Stimulated activated CD4-positive, alpha-beta T cell treated with anti-CD3 and anti-CD28 coated beads, Interleukin-12 subunit alpha, Interleukin-12 subunit beta, amount 100 ng/mL, for 4 hours (primary cell): ENCODE results near the gene HECTD4.
A peak's percentile ranks its signal among the peaks of the same experiment; 100 is the strongest.
"Not testable (repeated sequence)": the region's sequence is repeated elsewhere in the genome, so short reads cannot be mapped to it uniquely, and the experiment has no call there.

Experiments used
- DNase-seq: peaks from one replicate; pipeline ENCODE4 v3.0.0-alpha.2; 2020

The HECTD4 gene, protein sequence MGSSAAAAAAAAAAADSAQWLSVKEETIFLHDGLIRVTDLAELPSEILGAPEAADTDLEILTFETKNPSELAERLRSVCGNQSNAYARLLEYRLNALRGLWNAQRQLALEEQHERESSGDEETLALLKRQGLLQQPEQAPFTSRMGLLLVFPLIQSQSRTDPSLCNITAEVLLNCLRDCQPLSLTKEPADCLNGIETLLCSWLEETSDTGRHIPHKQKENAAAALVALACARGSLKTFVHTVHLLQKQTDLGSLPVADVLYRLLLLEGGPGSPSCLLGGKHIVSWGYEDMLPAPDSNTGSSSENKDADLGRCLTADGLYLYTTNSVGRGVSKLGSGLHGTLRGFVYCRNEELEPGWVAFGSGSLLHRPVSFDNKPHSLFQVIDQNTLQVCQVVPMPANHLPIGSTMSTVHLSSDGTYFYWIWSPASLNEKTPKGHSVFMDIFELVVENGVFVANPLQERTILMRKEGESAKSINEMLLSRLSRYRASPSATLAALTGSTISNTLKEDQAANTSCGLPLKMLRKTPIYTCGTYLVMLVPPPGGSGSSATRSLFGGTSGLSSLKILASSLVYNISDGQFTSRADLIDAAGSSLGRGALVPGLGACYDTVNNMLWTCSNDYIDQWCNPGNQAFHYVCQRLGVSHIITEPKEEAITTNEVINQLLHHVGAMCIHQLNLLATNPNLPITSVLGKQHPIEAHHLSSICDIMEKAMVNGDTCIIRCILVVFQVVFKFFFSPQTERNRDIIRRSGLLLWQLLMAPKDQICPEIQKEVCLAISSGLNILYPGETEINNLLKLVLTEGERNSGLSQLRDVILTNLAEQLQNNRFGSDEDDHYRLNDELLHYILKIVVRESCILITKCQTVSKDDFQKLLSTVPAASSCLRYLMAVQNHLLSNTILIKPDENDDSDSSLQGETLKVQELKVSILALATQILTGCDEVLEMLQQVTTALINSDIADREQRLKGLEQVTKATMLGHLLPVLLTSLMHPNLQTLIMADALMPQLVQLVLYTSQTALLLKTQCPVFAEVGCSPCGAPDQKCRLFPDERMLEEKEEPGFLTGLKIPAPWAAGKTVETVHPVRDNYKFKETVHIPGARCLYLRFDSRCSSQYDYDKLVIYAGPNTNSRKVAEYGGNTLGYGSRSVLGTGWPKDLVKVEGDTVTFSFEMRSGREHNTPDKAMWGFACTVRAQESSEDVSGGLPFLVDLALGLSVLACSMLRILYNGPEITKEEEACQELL (N-terminal part only)

DNA sequence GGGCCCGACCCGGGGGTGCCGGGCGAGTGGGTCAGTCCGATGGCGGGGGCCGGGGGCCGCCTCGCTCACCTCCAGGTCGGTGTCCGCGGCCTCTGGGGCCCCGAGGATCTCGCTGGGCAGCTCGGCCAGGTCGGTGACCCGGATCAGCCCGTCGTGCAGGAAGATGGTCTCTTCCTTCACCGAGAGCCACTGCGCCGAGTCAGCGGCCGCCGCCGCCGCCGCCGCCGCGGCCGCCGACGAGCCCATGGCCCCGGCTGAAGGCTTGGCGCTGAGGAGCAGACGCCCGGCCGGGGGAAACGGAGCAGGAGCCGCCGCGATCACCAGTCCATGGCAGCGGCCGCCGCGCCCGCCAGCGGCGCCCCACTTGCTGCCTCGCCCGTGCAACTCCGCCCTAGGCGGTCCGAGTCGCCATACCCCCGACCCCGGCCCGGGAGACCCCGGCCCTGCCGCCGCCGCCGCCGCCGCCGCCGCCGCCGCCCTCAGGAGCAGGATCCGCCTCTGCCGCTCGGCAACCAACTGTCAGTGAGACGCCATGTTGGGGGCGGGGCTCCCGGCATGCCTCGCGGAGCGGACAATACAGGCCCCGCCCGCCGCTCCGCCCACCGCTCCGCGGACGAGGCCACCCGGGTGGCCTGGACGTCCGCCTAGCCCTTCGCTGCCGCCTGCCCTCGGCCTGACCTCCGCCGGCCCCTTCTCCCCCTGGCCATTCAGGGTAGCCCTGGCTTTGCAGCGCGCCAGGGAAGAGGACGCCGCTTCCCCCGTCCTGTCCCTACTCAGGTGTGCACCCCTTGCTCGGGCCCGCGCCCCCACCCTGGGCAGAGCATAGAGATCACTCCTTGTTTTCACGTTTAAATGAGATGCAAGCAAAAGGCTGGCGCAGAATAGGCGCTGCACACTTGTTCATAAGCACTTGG, at the start of gene HECTD4:
Gene HECTD4, minus strand, starts transcription at position 549 of the 914 bp plus-strand sequence. Its CDS starts 303 bp downstream, at position 246.
- peak; percentile 95 for DNase-seq

DNA sequence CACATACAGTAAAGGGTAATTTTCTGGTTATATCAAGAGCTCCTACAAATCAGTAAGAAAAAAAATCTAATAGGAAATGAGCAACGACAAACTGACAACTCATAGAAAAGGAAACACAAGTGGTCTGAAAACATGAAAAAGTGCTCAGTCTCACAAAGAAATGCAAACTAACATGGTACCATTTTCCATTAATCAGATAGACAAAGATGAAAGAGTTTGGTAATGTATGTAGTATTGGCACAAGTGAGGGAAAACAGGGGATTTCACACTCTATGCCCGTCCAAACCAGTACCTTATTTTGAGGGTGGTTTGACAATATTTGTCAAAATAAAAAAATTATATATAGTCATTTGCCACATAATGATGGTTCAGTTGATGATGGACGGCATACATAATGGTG, 49.7 kb upstream of the HECTD4 start:
- no peak for DNase-seq

DNA sequence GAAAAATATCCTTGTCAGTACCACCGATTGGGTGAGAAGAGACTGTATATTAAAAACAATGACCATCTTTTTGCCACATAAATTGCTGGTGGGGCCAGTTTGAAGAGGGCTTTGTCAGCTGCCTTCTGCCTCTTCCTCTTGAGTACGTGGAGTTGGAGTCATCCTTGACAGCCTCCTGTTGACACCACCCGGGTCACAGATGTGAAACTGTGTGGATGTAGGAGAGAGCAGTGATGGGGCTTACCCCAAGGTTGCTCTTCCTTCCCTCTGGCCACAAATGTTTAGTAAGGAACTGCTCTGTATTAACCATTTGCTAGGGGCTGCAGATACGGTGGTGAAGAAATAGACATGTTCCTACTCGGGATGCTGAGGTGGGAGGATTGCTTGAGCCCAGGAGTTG, 48.7 kb upstream of the HECTD4 start:
- no peak for DNase-seq

DNA sequence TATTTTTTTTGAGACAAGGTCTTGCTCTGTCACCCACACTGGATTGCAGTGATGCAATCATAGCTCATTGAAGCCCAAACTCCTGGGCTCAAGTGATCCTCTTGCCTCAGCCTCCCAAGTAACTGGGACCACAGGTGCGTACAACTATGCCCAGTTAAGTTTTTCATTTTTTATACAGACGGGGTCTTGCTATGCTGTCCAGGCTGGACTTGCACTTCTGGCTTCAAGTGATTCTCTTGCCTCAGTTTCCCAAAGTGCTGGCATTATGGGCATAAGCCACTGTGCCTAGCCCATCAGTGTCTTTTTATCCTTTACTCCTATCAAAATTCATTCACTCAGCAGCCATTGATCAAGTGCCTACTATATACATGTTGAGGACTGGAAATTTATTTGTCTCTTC, 45.5 kb upstream of the HECTD4 start:
- DNase-seq: no peak

DNA sequence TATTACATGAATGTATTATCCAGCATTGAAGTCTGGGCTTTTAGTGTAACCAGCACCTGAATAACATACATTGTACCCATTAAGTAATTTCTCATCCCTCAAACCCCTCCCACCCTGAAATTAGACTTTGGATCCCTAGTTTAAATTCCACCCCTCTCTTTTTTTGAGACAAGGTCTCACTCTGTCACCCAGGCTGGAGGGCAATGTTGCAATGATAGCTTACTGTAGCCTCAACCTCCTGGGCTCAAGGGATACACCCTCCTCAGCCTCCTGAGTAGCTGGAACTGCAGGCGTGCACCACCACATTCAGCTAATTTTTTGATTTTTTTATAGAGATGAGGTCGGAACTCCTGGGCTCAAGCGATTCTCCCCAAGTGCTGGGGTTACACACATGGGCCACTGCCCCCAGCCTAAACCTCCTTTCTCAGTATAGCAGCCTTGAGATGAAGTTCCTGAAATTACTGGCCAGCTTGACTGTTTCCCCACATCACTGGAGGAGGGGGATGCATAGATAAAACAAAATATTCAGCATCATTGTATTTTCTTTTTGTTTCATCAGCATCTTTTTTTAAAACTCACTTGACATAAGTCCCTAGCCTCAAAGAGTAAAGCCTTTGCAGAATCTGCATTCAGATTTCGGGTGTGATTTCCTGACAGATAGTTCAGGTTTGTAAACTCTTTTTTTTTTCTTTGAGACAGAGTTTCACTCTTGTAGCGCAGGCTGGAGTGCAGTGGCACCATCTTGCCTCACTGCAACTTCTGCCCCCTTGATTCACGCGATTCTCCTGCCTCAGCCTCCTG, 43.6 kb upstream of the HECTD4 start:
- DNase-seq: no peak

DNA sequence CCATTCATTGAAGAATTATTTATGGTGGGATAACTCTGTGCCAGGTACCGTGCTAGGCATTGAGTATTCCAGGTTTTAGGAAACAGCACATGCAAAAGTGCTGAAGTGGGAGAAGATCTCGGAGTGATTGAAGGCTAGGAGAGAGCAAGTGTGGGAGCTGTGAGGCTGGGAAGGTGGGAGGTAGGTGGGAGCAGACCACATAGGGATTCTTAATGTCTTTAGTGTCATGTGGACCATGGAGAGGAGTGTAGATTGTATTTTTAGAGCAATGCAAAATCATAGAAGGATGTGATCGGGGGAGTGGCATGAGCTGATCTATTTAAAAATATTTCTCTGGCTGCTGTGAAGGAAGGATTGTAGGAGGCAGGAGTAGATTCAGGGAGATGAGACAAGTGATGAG, 41.9 kb upstream of the HECTD4 start:
- DNase-seq: no peak

DNA sequence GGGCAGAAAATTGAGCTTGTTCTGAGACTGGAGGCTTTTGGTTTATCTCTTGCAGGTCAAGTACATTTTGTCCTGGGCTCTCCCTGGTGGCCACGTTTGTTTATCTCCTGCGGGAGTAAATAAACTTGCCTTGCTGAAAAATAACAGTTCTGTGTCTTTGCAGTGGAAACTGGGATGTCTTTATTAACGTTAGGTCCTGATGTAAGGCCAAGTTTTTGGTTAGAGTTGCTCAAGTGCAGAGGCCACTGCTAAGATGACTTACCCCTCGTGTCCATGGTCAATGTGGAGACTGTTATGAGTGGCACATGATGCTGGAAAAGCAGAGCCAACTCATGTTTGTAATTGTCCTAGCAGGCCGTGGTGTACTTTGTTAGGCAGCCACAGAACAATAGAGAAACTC, 40.3 kb upstream of the HECTD4 start:
- no peak for DNase-seq

DNA sequence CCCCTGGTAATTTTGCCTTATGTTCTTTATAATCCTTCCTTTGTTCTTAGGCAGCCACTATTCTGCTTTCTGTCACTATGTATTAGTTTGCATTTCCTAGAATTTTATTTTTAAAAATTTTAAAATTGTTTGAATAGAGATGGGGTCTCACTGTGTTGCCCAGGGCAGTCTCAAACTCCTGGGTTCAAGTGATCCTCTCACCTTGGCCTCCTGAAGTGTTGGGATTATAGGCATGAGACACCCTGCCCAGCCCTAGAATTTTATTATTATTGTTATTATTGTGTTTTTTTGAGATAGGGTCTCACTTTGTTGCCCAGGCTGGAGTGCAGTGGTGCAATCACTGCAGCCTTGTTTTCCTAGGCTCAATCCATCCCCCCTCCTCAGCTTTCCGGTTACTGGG, 39.1 kb upstream of the HECTD4 start:
- no peak for DNase-seq

DNA sequence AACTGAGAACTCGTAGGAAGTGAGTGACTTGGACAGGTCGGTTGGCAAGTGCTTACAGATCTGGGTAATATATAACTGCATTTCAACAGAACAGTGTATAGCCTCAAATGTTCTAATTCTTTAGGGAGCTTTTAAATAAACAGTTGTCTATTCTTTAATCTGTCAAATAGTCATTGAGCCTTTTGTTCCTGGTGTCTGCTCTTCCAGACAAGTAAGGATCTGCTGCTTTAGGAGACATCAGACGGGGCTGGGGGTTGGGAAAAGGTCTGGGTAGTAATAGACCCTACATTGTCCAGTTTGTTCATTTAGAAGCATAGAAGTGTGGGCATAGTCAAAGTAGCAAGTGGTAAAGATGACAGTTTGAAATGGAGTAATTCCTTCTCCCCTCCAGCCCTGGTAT, 38.5 kb upstream of the HECTD4 start:
- no peak for DNase-seq

DNA sequence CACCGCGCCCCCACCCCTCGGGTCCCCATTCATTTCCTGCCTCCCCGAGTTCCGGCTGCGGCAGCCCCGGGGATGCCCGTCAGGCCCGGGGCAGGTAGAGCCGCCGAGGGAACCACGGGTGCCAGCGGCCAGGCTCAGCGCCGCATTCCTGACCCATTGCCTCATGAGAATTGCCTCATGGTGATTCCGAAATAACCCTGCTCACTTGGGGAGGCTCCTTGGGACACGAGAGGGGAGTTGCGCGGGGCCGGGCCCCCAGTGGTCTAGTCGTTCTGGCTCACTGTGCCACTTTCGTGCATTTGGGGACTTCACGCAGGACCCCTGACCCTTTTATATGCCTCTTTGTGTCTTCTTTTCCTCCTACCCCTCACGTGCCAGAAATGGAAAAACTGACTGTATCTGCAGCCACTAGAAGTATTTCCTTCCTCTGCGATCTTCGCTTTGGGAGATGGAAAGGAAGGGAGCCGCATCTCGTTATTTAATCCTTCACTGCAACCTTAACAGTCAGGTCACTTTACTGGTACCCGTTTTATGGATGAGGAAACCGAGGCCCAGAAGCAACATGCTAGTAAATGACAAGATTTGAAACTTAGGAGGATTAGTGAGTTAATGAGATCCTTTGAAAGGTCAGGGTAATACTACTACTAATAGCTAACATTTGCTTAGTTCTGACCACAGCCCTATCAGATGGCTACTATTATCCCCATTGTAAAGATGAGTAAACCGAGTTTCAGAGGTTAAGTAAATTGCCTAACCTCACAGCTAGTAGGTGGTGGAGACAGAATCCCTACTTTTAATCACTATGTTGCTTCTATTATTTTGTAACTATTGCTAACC, 37.3 kb upstream of the HECTD4 start:
- no peak for DNase-seq

DNA sequence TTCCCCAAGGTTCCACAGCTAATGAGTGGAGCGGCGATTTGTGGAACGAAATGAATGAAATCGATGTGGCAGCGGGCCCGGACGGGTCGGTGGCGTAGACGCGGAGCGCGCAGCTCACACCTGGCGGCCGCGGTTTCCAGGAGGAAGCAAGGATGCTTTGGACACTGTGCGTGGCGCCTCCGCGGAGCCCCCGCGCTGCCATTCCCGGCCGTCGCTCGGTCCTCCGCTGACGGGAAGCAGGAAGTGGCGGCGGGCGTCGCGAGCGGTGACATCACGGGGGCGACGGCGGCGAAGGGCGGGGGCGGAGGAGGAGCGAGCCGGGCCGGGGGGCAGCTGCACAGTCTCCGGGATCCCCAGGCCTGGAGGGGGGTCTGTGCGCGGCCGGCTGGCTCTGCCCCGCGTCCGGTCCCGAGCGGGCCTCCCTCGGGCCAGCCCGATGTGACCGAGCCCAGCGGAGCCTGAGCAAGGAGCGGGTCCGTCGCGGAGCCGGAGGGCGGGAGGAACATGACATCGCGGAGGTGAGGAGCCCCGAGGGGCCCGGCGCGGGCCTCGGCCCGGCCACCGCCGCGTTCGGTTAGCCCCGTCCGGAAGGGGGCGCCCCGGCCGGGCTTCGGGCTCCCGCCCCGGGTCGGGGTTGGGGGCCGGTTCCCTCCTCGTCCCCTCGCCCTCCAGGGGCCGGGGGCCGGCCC, 36.5 kb upstream of the HECTD4 start, which contains the start of gene PTPN11:
Gene PTPN11, plus strand, starts transcription at position 340 of the 689 bp plus-strand sequence. Its CDS starts 165 bp downstream, at position 505.
- peak; percentile 91 for DNase-seq

DNA sequence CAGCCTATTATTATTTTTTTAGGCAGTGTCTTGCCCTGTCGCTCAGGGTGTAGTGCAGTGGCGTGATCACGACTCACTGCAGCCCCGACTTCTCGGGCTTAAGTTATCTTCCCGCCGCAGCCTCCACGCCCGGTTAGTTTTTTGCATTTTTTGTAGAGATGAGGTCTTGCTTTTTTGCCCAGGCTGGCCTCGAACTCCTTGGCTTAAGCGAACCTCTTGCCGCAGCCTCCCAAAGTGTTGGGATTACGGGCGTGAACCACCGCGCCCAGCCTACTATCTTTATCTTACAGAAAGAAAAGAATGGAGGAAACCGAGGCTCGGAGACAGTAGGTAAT, 36.0 kb upstream of the HECTD4 start:
- DNase-seq: no peak

DNA sequence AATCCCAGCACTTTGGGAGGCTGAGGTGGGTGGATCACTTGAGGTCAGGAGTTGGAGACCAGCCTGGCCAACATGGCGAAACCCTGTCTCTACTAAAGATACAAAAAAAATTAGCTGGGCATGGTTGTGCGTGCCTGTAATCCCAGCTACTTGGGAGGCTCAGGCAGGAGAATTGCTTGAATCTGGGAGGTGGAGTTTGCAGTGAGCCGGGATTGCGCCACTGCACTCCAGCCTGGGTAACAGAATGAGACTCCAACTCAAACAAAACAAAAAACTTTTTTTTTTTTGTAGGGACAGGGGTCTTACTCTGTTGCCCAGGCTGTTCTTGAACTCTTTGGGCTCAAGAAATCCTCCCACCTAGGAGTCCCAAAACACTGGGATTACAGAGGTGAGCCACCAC, 33.2 kb upstream of the HECTD4 start:
- not testable (repeated sequence) for DNase-seq

DNA sequence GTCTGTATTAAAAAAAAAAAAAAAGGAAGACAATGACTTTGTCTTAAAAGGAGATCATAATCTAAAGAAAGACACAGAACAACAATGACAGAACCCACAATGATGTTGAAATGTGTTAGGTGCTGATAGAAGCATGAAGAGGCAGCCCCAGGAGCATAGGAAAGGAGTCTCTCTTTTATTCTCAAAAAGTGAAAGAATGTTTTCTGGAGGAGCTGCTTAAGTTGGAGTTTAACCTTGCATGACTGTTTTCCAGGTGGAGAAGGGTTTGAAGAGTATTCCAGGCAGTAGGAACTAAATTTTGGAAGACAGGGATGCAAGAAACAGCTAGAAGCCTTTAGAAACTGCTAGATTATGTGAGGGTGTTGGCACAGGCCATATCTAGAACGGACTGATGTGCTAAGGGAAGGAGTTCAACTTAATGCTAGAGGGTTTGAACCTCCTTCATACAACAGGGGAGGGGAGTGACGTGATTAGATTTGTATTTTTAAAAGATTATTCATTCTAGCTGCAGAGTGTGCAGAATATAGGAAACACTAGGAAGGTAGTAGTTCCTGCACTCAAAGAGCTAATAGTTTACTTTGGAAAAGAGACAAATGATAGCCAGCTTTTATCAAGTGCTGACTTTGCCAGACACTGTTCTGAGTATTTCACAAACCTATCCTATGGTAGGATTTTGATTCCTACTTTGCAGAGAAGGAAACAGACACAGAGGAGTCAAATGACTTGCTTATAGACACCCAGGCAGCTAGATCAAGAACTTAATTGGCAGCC, 31.8 kb upstream of the HECTD4 start:
- DNase-seq: no peak

DNA sequence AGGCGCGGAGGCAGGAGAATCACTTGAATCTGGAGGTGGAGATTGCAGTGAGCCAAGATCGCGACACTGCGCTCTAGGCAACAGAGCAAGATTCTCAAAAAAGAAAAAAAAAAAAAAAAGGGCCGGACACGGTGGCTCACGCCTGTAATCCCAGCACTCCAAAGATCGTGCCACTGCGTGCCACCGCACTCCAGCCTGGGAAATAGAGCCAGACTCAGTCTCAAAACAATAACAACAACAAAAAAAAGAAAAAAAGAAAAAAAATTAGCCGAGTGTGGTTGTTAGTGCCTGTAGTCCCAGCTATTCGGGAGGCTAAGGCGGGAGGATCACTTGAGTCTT, 27.6 kb upstream of the HECTD4 start:
- no peak for DNase-seq

DNA sequence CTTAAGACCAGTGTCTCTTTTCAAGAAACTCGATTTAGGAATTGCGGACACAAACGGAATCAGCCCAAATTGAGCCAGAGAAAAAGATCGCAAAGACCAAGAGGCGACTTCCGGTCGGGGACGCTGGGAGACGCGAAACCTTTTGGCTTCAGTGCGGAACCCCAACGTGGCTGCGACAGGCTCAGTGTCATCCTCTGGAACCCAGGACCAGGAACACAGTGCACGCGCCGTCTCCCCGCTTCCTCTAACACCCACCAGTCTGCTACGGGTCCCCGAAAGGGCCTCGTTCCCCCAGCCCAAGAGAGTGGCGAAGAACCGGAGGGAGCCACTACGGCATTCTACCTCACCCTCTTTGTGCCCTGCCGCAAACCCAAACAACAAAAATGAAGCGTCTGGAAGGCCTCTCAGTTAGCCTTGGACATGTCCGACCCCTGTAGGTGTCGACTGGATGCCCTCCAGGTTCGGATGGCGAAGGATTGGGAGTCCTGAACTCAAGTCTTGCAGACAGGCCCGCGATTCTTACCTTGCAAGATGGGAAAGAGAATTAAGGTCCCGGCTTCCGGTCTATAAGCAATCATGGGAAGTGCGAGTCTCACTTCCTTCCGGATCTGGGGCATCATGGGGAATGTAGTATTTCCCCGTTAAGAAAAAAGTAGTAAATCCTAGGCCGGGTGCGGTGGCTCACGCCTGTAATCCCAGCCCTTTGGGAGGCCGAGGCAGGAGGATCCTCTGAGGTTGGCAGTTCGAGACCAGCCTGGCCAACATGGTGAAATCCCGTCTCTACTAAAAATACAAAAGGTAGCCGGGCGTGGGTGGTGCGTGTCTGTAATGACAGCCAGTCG, 27.1 kb upstream of the HECTD4 start, which contains the start of gene RPL6:
Gene RPL6, minus strand, starts transcription at position 542 of the 842 bp plus-strand sequence. CDS start 949 bp downstream, outside the sequence.
- DNase-seq: peak; percentile 63

DNA sequence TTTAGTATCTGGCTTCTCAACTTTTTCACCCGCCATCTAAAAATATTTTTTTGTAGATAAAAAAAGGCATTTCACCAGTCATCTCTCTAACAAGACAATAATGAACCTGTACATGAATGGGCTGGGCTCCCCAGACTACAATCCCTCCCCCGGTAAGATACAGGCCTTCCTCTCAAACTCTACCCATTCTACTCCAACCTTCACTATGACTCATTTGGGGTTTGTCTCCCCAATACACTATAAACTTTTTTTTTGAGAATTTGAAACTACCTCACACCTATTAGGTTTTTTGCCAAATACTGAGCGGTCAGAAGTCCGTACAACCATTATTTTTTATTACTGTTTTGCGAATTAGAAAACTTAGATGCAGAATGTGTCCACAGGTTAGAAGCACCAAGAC, 26.4 kb upstream of the HECTD4 start:
- DNase-seq: no peak

DNA sequence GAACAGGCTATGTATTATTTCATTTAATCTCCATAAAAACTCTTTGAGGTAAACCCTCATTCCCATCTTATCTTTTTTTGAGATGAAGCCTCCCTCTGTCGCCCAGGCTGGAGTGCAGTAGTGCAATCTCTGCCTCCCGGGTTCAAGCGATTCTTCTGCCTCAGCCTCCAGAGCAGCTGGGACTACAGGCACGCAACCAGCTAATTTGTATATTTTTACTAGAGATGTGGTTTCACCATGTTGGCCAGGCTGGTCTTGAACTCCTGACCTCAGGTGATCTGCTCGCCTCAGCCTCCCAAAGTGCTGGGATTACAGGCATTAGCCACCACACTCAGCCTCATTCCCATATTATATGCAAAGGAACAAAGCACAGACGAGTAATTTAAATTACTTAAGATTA, 25.5 kb upstream of the HECTD4 start:
- not testable (repeated sequence) for DNase-seq
